ENCODE measurements around the gene DMRTB1.

Gene DMRTB1

DNA sequence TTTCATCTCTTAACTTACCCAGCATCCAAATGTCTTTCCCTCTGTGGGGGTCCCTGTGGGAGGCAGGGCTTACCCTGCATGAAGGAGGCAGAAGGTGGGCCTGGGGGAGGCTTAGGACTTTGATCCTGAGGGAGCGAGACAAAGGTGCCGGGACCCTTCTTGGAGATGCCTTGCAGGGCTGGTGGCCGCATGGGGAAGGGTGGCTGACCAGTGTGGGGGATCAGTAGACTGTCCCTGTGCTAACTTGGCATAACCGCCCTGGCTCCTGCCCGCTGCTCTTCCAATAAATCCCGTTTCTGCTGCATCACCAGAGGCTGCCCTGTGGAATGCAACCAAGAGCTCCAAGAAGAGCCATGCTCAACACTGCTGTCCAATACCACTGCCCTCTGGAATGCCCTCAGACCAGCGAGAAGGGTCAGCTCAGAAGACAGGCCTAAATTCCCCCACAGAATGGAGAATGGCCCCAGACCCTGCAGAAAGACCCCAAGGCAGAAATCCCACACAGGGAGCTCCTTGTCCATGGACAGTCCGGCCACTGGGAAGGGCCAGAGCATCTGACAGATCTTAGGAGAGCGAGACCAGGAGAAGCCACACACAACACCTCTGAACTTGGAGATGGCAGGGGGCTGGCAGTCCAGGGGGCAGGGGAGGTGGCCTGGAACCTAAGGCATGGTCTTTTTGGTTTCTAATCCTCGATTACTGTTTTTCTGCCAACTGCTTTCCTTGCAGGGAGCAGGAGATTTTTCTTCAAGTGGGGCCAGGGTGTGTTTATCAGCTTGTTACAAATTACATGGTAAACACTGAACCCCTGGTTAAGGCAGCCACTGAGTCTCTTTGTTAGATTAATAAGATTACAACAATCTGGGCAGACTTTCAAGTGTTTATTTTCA is 46.7 kb upstream of the DMRTB1 start:
- ChIA-PET CTCF (interaction anchor here (0.7 to 1.0 kb wide), 3 partner anchors 33 to 60 kb away, joined by 3 read pairs; no protein-coding TSS in a partner anchor), POLR2A (no interaction called here)
- 0 out of 2 replicates have a peak, but pooled peaks have one; percentile 27 for TF ChIP-seq ZNF677 (tag by site-specific recombination; IDR thresholded peaks at IDR 0.05)
- TF ChIP-seq PRDM6 (tag by site-specific recombination; IDR thresholded peaks at IDR 0.05) = peak; percentile 37; the same call in 1 of the 2 replicates
- TF ChIP-seq ZIC2 (tag by site-specific recombination; IDR thresholded peaks at IDR 0.05) = peak; percentile 86
- TF ChIP-seq ZNF324 (tag by site-specific recombination; IDR thresholded peaks at IDR 0.05) = no peak
- no peak for TF ChIP-seq ZNF19 (tag by site-specific recombination; IDR thresholded peaks at IDR 0.05; ENCODE audit: low read depth)
- 0 out of 2 replicates have a peak, but pooled peaks have one; percentile 28 for TF ChIP-seq IKZF3 (tag by site-specific recombination; IDR thresholded peaks at IDR 0.05)
- TF ChIP-seq, protein P1, sequence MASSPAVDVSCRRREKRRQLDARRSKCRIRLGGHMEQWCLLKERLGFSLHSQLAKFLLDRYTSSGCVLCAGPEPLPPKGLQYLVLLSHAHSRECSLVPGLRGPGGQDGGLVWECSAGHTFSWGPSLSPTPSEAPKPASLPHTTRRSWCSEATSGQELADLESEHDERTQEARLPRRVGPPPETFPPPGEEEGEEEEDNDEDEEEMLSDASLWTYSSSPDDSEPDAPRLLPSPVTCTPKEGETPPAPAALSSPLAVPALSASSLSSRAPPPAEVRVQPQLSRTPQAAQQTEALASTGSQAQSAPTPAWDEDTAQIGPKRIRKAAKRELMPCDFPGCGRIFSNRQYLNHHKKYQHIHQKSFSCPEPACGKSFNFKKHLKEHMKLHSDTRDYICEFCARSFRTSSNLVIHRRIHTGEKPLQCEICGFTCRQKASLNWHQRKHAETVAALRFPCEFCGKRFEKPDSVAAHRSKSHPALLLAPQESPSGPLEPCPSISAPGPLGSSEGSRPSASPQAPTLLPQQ (tag by site-specific recombination; IDR thresholded peaks at IDR 0.05) = peak; percentile 51; the same call in 1 of the 2 replicates
- TF ChIP-seq ZNF37A (tag by site-specific recombination; IDR thresholded peaks at IDR 0.05) = no peak
- peak; percentile 21; the same call in 1 of the 2 replicates for TF ChIP-seq GLI2 (tag by site-specific recombination; IDR thresholded peaks at IDR 0.05; ENCODE audit: borderline replicate concordance, low read depth)
- peak; percentile 99 for TF ChIP-seq GLIS1 (tag by site-specific recombination; IDR thresholded peaks at IDR 0.05)
- TF ChIP-seq ZNF624 (tag by site-specific recombination; IDR thresholded peaks at IDR 0.05) = no peak
- TF ChIP-seq ZNF148 (tag by site-specific recombination; IDR thresholded peaks at IDR 0.05; ENCODE audit: borderline replicate concordance) = no peak
- TF ChIP-seq OSR2 (tag by site-specific recombination; IDR thresholded peaks at IDR 0.05) = peak; percentile 74
- H3K4me1 ChIP-seq (ENCODE audit: control insufficient read depth, insufficient read depth, low read length) = peaks cover 5% of the 10 kb centered on the region; the same call in 1 of the 2 replicates
- H3K4me3 ChIP-seq (ENCODE audit: low read depth, low read length) = no peak overlapping the region
- no peaks in the 10 kb centered on the region for H3K9me3 ChIP-seq (ENCODE audit: control insufficient read depth, insufficient read depth, low read depth, low read length)
- H3K36me3 ChIP-seq (ENCODE audit: control insufficient read depth in 2 of 2, insufficient read depth in 1 of 2, low read length in 2 of 2) = no peaks in the 10 kb centered on the region
- peak overlapping the region; percentile 27; the same call in 1 of the 2 replicates for H3K27ac ChIP-seq (ENCODE audit: extremely low read depth, low read depth, low read length)

GRCh38 chr1:53413175-53414001 is 45.8 kb upstream of the DMRTB1 start:
- CTCF ChIA-PET = interaction anchor here (0.8 to 1.0 kb wide), 3 partner anchors 15 to 56 kb away, joined by 3 read pairs; no protein-coding TSS in a partner anchor
- H3K4me3 ChIP-seq (ENCODE audit: low read depth, low read length) = no peak overlapping the region
- H3K9me3 ChIP-seq (ENCODE audit: control insufficient read depth, insufficient read depth, low read depth, low read length) = no peaks in the 10 kb centered on the region
- peaks cover 5% of the 10 kb centered on the region; the same call in 1 of the 2 replicates for H3K4me1 ChIP-seq (ENCODE audit: control insufficient read depth, insufficient read depth, low read length)
- peak overlapping the region; percentile 27; the same call in 1 of the 2 replicates for H3K27ac ChIP-seq (ENCODE audit: extremely low read depth, low read depth, low read length)
- no peaks in the 10 kb centered on the region for H3K36me3 ChIP-seq (ENCODE audit: control insufficient read depth in 2 of 2, insufficient read depth in 1 of 2, low read length in 2 of 2)
- POLR2A ChIA-PET = interaction anchor here (0.6 kb wide), 1 partner anchor 122 kb away, joined by 3 read pairs; no protein-coding TSS in a partner anchor
- TF ChIP-seq ZNF335 (tag by site-specific recombination; conservative IDR thresholded peaks at IDR 0.05) (peak; percentile 37; the same call in 1 of the 2 replicates), ZNF518A (tag by site-specific recombination; conservative IDR thresholded peaks at IDR 0.05; ENCODE audit: low read depth) (0 out of 2 replicates have a peak, but pooled peaks have one; percentile 10), ZNF600 (tag by site-specific recombination; IDR thresholded peaks at IDR 0.05) (peak; percentile 74)
- TF ChIP-seq, protein P2, sequence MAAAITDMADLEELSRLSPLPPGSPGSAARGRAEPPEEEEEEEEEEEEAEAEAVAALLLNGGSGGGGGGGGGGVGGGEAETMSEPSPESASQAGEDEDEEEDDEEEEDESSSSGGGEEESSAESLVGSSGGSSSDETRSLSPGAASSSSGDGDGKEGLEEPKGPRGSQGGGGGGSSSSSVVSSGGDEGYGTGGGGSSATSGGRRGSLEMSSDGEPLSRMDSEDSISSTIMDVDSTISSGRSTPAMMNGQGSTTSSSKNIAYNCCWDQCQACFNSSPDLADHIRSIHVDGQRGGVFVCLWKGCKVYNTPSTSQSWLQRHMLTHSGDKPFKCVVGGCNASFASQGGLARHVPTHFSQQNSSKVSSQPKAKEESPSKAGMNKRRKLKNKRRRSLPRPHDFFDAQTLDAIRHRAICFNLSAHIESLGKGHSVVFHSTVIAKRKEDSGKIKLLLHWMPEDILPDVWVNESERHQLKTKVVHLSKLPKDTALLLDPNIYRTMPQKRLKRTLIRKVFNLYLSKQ (tag by site-specific recombination; IDR thresholded peaks at IDR 0.05; ENCODE audit: borderline replicate concordance) = no peak
